ENCODE results near the gene VIPR2.

Gene VIPR2

DNA sequence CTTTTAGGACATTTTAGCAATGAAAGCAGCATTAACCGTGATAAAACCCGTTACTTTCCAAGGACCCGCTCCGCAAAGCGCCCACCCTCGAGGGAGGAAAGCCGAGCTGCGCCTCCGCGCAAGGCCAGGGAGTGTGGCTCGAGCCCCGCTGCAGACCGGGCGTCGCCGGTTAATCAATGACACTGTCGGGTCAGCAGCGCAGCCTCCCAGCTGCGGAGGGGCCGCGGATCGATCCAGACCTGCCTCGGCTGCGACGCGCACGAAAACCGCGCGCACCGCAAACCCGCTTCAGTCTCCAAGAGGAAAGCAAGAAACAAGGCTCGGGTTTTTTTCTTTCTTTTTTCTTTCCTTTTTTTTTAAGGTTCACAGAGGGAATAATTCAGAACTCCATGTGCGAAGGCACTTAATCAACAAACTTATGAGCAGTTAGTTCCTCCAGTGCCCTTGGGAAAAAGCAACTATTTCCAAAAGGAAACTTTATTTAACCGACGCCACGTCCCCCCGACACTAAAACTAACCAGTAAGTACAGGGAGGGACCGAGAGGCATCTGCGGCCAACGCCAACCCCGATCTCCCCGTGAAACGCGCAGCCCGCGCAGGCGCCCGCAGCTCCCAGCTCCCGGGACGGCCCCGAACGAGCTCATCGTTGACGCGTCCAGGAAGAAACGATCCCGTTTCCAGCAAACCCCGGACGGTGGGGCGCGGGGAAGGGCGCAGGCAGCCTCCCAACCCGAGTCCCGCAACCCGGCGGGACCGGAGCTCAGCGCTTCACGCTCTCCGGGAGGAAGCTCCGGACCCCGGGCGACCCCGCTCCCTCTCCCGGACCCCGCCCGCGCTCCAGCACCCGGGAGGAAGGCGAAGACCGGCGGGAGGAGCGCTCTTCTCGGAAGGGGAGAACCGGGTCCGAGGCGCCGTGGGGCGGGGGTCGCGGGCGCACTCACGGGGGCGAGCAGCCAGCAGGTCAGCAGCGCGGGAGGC lies 598 bp downstream of the VIPR2 start:
- DNase-seq = peak; percentile 34
- H3K4me1 ChIP-seq = no peaks in the 10 kb centered on the region
- H3K4me3 ChIP-seq (ENCODE audit: low read depth, low read length) = peak overlapping the region; percentile 44
- peaks cover 34% of the 10 kb centered on the region for H3K27me3 ChIP-seq
- no peaks in the 10 kb centered on the region for H3K9me3 ChIP-seq
- H3K36me3 ChIP-seq = no peaks in the 10 kb centered on the region
- TF ChIP-seq, protein P1, sequence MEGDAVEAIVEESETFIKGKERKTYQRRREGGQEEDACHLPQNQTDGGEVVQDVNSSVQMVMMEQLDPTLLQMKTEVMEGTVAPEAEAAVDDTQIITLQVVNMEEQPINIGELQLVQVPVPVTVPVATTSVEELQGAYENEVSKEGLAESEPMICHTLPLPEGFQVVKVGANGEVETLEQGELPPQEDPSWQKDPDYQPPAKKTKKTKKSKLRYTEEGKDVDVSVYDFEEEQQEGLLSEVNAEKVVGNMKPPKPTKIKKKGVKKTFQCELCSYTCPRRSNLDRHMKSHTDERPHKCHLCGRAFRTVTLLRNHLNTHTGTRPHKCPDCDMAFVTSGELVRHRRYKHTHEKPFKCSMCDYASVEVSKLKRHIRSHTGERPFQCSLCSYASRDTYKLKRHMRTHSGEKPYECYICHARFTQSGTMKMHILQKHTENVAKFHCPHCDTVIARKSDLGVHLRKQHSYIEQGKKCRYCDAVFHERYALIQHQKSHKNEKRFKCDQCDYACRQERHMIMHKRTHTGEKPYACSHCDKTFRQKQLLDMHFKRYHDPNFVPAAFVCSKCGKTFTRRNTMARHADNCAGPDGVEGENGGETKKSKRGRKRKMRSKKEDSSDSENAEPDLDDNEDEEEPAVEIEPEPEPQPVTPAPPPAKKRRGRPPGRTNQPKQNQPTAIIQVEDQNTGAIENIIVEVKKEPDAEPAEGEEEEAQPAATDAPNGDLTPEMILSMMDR (IDR thresholded peaks at IDR 0.05; ENCODE audit: low read depth, low read length) = no peak

- H3K27me3 ChIP-seq = peaks cover 34% of the 10 kb centered on the region
- no peaks in the 10 kb centered on the region for H3K4me1 ChIP-seq
- TF ChIP-seq, protein P1 (IDR thresholded peaks at IDR 0.05; ENCODE audit: low read depth, low read length) = no peak
- no peaks in the 10 kb centered on the region for H3K36me3 ChIP-seq
- H3K4me3 ChIP-seq (ENCODE audit: low read depth, low read length) = no peak overlapping the region
- DNase-seq = no peak
- H3K9me3 ChIP-seq = no peaks in the 10 kb centered on the region
Measured at GRCh38 chr7:159142730-159143129, 1.9 kb downstream of the VIPR2 start.

DNA sequence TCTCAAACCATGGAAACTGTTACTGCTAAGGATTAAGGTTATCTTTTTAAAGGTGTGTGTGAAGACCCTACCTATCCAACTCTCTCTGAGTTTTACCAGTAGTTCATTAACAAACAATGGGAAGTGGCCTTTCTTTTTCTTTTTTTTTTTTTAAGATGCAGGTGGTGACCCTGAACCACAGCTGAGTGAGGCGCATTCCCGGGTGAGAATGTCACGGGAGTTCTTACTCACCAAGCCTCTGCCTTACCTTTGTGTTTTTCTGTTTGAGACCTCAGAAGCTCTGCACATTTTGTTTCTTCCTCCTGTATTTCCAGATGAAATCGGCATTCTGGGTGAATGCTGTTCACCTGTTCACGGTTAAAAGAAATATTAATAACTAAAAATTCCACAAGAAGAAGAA lies 2.5 kb downstream of the VIPR2 start:
- no peak overlapping the region for H3K4me3 ChIP-seq (ENCODE audit: low read depth, low read length)

DNA sequence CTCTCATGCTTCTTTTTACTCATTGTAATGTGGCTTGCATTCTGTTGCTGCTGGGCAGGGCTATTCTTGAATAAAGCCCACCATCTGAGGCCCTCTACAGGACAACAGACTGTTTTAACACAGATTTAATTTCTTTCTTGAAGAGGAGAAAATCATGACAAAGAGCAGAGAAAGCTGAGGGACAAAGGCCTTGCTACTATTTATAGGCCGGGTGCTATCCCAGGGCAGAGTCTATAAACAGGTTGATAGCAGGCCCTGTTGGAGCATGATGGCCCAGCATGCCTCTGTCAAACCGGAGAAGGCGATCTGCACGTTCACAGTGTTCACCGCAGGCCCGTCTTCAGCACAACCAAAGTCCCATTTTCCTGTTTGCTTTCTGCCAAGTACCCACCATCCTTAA lies 3.0 kb downstream of the VIPR2 start:
- Histone ChIP-seq H3K4me3 (ENCODE audit: low read depth, low read length) (no peak overlapping the region), H3K27me3 (peaks cover 34% of the 10 kb centered on the region), H3K4me1 (no peaks in the 10 kb centered on the region), H3K9me3 (no peaks in the 10 kb centered on the region), H3K36me3 (no peaks in the 10 kb centered on the region)
- no peak for DNase-seq
- TF ChIP-seq, protein P1 (IDR thresholded peaks at IDR 0.05; ENCODE audit: low read depth, low read length) = peak; percentile 14; the same call in 1 of the 2 replicates

More for the DNA sequence above, 2.5 kb downstream of the VIPR2 start:
- no peak for DNase-seq
- H3K27me3 ChIP-seq = peaks cover 34% of the 10 kb centered on the region
- no peaks in the 10 kb centered on the region for H3K9me3 ChIP-seq
- TF ChIP-seq, protein P1 (IDR thresholded peaks at IDR 0.05; ENCODE audit: low read depth, low read length) = no peak
- H3K4me1 ChIP-seq = no peaks in the 10 kb centered on the region
- H3K36me3 ChIP-seq = no peaks in the 10 kb centered on the region

DNA sequence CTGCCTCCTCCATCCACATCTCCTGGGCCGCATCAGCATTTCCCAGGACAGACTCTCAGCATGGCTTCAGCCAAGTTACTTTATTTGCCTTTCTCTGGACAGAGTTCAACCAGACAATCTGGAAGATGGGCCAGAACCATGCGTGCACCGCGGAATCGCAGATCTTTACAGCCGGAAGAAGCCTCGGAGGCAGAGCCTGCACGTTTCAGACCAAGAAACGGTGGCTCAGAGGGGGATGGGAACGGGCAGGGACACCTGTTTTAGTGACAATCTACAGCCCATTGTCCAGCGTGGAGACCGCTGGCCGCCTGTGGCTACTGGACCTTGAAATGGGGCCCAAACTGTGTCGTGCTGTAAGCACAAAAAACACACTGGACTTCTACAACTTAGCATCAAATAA lies 3.5 kb downstream of the VIPR2 start:
- TF ChIP-seq, protein P1 (IDR thresholded peaks at IDR 0.05; ENCODE audit: low read depth, low read length) = no peak
- DNase-seq = no peak
- Histone ChIP-seq H3K9me3 (no peaks in the 10 kb centered on the region), H3K36me3 (no peaks in the 10 kb centered on the region), H3K27me3 (peaks cover 33% of the 10 kb centered on the region), H3K4me1 (no peaks in the 10 kb centered on the region), H3K4me3 (ENCODE audit: low read depth, low read length) (no peak overlapping the region)

Data from BE2C (cell line).